Thyroid gland (tissue), 4 donors: Measurements from ENCODE around the gene FBXO47. TPM values are rescaled to one million over a fixed set of nuclear protein-coding genes. Genes with fewer than 3 reads are reported as not detected.

Experiments used
- DNase-seq, 2 donors: peaks; one replicate each; pipeline ENCODE4 v3.0.0-alpha.2; 2019
- H3K27ac ChIP-seq, 3 donors: fragments of 200-600 bp; sonication (generic); 1 replicate in 2 of 3; 2 replicates in 1 of 3; pipeline ENCODE4 v1.5.1; 2016 to 2019; ENCODE audit warnings: mild to moderate bottlenecking in 1 of 3, moderate library complexity in 1 of 3
- H3K27me3 ChIP-seq: fragments of 200-600 bp; sonication (generic); one replicate; pipeline ENCODE4 v1.5.1; 2019
- H3K36me3 ChIP-seq, 2 donors: fragments of 200-600 bp; sonication (generic); one replicate each; pipeline ENCODE4 v1.5.1; 2016 to 2019
- H3K4me1 ChIP-seq, 2 donors: fragments of 200-600 bp; sonication (generic); one replicate each; pipeline ENCODE4 v1.5.1; 2017 to 2019
- H3K4me3 ChIP-seq, 3 donors: fragments of 200-600 bp; sonication (generic); replicated peaks in 1 of 3; 1 replicate in 2 of 3; 2 replicates in 1 of 3; pipeline ENCODE4 v1.5.1; 2016; ENCODE audit warnings: mild to moderate bottlenecking in 1 of 3
- H3K9me3 ChIP-seq: fragments of 200-600 bp; sonication (generic); one replicate; pipeline ENCODE4 v1.5.1; 2017
- POLR2A ChIP-seq, 2 donors: fragments of 450-650 bp; IDR thresholded peaks; one replicate each; pipeline ENCODE4 v1.6.1; 2017; ENCODE audit warnings: antibody characterized with exemption in 2 of 2, mild to moderate bottlenecking in 2 of 2, moderate library complexity in 1 of 2
- WGBS, 2 donors: methylation state at CpG; one replicate each; pipeline ENCODE4 v1.1.5; 2017; 5-methylcytosine and 5-hydroxymethylcytosine counted together
- intact Hi-C: fragments of 100-400 bp; cut with DNase I; formaldehyde crosslinking; loops from one replicate; pipeline ENCODE4 v1.15.1; 2023
- microRNA-seq: library from miRNA; unstranded; fragments of <30 nt; microRNA quantifications from one replicate; pipeline ENCODE4, GENCODE V29; 2016
- small RNA-seq: library from RNA; depleted of rRNA; stranded (forward); fragments of <200 nt; gene quantifications from one replicate; pipeline ENCODE3, GENCODE V24; 2016
- total RNA-seq, 4 donors: library from RNA; depleted of rRNA; stranded (reverse); fragments of >200 nt; gene quantifications; one replicate each; pipeline ENCODE4 v1.2.3, GENCODE V29; 2016
- TF ChIP-seq, protein P1 (sequence below), 6 experiments: fragments of 200-600 bp in 3 of 6; fragments of 450-650 bp in 3 of 6; sonication (generic) in 3 of 6; IDR thresholded peaks; one replicate each; pipeline ENCODE4 v1.5.1; 2016 to 2019; ENCODE audit warnings: antibody characterized with exemption in 6 of 6, mild to moderate bottlenecking in 2 of 6, inconsistent platforms in 1 of 6, moderate library complexity in 1 of 6

Gene FBXO47
- total RNA-seq, 4 donors from 2014 or later: not detected

- WGBS, 2 donors: 86 to 87% methylated on average over 10 to 12 of the region's 12 CpGs
- no peak for DNase-seq
- H3K4me3 ChIP-seq: no peak overlapping the region
- no peak overlapping the region for H3K27ac ChIP-seq
- TF ChIP-seq, protein P1, sequence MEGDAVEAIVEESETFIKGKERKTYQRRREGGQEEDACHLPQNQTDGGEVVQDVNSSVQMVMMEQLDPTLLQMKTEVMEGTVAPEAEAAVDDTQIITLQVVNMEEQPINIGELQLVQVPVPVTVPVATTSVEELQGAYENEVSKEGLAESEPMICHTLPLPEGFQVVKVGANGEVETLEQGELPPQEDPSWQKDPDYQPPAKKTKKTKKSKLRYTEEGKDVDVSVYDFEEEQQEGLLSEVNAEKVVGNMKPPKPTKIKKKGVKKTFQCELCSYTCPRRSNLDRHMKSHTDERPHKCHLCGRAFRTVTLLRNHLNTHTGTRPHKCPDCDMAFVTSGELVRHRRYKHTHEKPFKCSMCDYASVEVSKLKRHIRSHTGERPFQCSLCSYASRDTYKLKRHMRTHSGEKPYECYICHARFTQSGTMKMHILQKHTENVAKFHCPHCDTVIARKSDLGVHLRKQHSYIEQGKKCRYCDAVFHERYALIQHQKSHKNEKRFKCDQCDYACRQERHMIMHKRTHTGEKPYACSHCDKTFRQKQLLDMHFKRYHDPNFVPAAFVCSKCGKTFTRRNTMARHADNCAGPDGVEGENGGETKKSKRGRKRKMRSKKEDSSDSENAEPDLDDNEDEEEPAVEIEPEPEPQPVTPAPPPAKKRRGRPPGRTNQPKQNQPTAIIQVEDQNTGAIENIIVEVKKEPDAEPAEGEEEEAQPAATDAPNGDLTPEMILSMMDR (IDR thresholded peaks at IDR 0.05): no peak
- no peak for TF ChIP-seq POLR2A (IDR thresholded peaks at IDR 0.05)
- intact Hi-C loops: no loop called here
- H3K9me3 ChIP-seq: no peaks in the 10 kb centered on the region
- H3K27me3 ChIP-seq: no peaks in the 10 kb centered on the region
- H3K4me1 ChIP-seq: peaks cover 7 to 37% of the 10 kb centered on the region in 2 donors
- H3K36me3 ChIP-seq: peaks cover 24 to 25% of the 10 kb centered on the region in 2 donors
These were observed 77.3 kb downstream of the FBXO47 start for GRCh38 chr17:38889745-38890409.

DNA sequence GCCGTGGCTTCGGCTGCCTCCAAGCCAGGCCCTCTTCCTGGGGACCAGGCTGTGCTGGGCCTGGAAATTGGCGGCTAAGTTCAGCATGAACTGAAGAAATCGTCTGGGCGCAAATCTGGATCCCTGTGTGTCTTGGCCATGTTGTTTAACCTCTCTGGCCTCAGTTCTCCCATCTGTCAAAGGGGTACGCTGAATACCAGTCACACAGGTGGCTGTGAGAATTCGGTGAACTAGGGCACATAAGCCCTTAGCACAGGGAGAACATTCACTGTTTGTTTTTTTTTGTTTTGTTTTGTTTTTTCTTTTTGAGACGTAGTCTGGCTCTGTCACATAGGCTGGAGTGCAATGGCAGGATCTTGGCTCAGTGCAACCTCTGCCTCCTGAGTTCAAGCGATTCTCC lies 78.4 kb downstream of the FBXO47 start:
- no peak for DNase-seq
- no peaks in the 10 kb centered on the region for H3K27me3 ChIP-seq
- WGBS, 2 donors: 89 to 91% methylated on average over 9 of the region's 9 CpGs
- peaks cover 7 to 42% of the 10 kb centered on the region in 2 donors for H3K4me1 ChIP-seq
- no peaks in the 10 kb centered on the region for H3K9me3 ChIP-seq
- no peak overlapping the region for H3K27ac ChIP-seq
- intact Hi-C loops: no loop called here
- no peak overlapping the region for H3K4me3 ChIP-seq
- H3K36me3 ChIP-seq: peaks cover 24 to 25% of the 10 kb centered on the region in 2 donors
- TF ChIP-seq, protein P1 (IDR thresholded peaks at IDR 0.05): no peak
- no peak for TF ChIP-seq POLR2A (IDR thresholded peaks at IDR 0.05)

DNA sequence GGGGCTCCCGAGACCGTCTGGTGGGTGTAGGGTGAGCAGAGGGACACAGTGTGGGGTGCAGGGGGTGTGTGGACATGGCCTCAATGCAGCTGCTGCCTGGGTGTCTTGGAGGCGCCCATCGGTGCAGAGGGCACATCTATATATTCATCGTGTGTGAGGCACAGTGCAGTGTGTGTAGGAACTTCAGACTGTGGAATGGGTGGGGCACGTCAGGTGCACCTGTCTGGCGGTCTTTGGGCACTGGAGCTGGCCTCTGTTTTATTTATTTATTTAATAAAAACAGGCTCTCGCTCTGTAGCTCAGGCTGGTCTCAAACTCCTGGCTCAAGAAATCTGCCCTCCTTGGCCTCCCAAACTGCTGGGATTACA lies 80.6 kb downstream of the FBXO47 start:
- no peak for DNase-seq
- Histone ChIP-seq H3K4me3 (no peak overlapping the region), H3K9me3 (no peaks in the 10 kb centered on the region), H3K27me3 (no peaks in the 10 kb centered on the region), H3K4me1 (peaks cover 19 to 51% of the 10 kb centered on the region in 2 donors), H3K27ac (no peak overlapping the region), H3K36me3 (peaks cover 11% of the 10 kb centered on the region in 2 donors)
- WGBS, 2 donors: 86% methylated on average over 8 of the region's 8 CpGs
- intact Hi-C loops: no loop called here
- TF ChIP-seq, protein P1 (IDR thresholded peaks at IDR 0.05): no peak
- no peak for TF ChIP-seq POLR2A (IDR thresholded peaks at IDR 0.05)

Small RNAs within 50 kb of the gene (microRNA-seq; reads per million reads assigned to microRNA genes)
- not detected for gene MIR6779

Small RNAs within 50 kb of the gene (small RNA-seq; reads per million reads assigned to genes)
- not detected for gene MIR6779

Other genes starting within 250 kb of the FBXO47 start
- 10 to 100 TPM; 12.4 to 29.0 (median 18.2) TPM for gene CISD3, start 237.1 kb downstream of the FBXO47 start, total RNA-seq
- 10 to 100 TPM in 2 of 4 donors, 1 to 10 TPM in 2; 8.5 to 13.5 (median 10.9) TPM for gene PCGF2, start 219.1 kb downstream of the FBXO47 start, total RNA-seq
- gene PSMB3, start 214.7 kb downstream of the FBXO47 start, total RNA-seq: 100 to 1,000 TPM; 135 to 256 (median 222) TPM
- 10 to 100 TPM; 40.8 to 48.6 (median 43.8) TPM for gene PIP4K2B, start 167.8 kb downstream of the FBXO47 start, total RNA-seq
- 10 to 100 TPM; 19.0 to 26.8 (median 22.1) TPM for gene CWC25, start 142.1 kb downstream of the FBXO47 start, total RNA-seq
- 1,000 to 10,000 TPM; 1,055 to 2,735 (median 1,279) TPM for gene RPL23, start 113.7 kb downstream of the FBXO47 start, total RNA-seq
- 10 to 100 TPM; 69.3 to 77.5 (median 71.1) TPM for gene LASP1, start 97.3 kb downstream of the FBXO47 start, total RNA-seq
- 10 to 100 TPM in 1 of 4 donors, 1 to 10 TPM in 3; 1.8 to 13.4 (median 6.4) TPM for gene PLXDC1, start 184.2 kb upstream of the FBXO47 start, total RNA-seq
- not detected for gene ARL5C, start 198.8 kb upstream of the FBXO47 start, total RNA-seq
- gene CACNB1, start 230.3 kb upstream of the FBXO47 start, total RNA-seq: 10 to 100 TPM in 1 of 4 donors, 1 to 10 TPM in 3; 5.8 to 10.1 (median 7.8) TPM
- gene RPL19, start 232.9 kb upstream of the FBXO47 start, total RNA-seq: 1,000 to 10,000 TPM; 2,008 to 3,549 (median 2,319) TPM